Neural cell (in vitro differentiated cells): ENCODE data around the gene MCC.

ENCODE experiments used
- MXI1 ChIP-seq: fragments of 450-650 bp; conservative IDR thresholded peaks from 2 replicates; pipeline ENCODE4 v1.6.1; 2014; ENCODE audit warnings: antibody characterized with exemption, mild to moderate bottlenecking; ENCODE audit not compliant: poor library complexity, severe bottlenecking
- POLR2AphosphoS5 ChIP-seq: IDR thresholded peaks from 2 replicates; pipeline ENCODE4 v1.6.1; 2012
- SMC3 ChIP-seq: fragments of 450-650 bp; conservative IDR thresholded peaks from 2 replicates; pipeline ENCODE4 v1.6.1; 2014; ENCODE audit warnings: antibody characterized with exemption, mild to moderate bottlenecking, moderate library complexity; ENCODE audit not compliant: poor library complexity
- TAF1 ChIP-seq: IDR thresholded peaks from 2 replicates; pipeline ENCODE4 v1.6.1; 2012; ENCODE audit warnings: low read depth
- TF ChIP-seq, protein P1 (sequence below): fragments of 450-650 bp; IDR thresholded peaks from 2 replicates; pipeline ENCODE4 v1.5.1; 2014; ENCODE audit warnings: antibody characterized with exemption, mild to moderate bottlenecking, moderate library complexity; ENCODE audit not compliant: poor library complexity, severe bottlenecking
- TF ChIP-seq, protein P2 (sequence below): IDR thresholded peaks from 2 replicates; pipeline ENCODE4 v1.6.1; 2012; ENCODE audit warnings: borderline replicate concordance

- TF ChIP-seq POLR2AphosphoS5 (no peak), TAF1 (no peak), MXI1 (no peak), SMC3 (no peak)
- TF ChIP-seq, protein P1, sequence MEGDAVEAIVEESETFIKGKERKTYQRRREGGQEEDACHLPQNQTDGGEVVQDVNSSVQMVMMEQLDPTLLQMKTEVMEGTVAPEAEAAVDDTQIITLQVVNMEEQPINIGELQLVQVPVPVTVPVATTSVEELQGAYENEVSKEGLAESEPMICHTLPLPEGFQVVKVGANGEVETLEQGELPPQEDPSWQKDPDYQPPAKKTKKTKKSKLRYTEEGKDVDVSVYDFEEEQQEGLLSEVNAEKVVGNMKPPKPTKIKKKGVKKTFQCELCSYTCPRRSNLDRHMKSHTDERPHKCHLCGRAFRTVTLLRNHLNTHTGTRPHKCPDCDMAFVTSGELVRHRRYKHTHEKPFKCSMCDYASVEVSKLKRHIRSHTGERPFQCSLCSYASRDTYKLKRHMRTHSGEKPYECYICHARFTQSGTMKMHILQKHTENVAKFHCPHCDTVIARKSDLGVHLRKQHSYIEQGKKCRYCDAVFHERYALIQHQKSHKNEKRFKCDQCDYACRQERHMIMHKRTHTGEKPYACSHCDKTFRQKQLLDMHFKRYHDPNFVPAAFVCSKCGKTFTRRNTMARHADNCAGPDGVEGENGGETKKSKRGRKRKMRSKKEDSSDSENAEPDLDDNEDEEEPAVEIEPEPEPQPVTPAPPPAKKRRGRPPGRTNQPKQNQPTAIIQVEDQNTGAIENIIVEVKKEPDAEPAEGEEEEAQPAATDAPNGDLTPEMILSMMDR, result no peak
- TF ChIP-seq, protein P2, sequence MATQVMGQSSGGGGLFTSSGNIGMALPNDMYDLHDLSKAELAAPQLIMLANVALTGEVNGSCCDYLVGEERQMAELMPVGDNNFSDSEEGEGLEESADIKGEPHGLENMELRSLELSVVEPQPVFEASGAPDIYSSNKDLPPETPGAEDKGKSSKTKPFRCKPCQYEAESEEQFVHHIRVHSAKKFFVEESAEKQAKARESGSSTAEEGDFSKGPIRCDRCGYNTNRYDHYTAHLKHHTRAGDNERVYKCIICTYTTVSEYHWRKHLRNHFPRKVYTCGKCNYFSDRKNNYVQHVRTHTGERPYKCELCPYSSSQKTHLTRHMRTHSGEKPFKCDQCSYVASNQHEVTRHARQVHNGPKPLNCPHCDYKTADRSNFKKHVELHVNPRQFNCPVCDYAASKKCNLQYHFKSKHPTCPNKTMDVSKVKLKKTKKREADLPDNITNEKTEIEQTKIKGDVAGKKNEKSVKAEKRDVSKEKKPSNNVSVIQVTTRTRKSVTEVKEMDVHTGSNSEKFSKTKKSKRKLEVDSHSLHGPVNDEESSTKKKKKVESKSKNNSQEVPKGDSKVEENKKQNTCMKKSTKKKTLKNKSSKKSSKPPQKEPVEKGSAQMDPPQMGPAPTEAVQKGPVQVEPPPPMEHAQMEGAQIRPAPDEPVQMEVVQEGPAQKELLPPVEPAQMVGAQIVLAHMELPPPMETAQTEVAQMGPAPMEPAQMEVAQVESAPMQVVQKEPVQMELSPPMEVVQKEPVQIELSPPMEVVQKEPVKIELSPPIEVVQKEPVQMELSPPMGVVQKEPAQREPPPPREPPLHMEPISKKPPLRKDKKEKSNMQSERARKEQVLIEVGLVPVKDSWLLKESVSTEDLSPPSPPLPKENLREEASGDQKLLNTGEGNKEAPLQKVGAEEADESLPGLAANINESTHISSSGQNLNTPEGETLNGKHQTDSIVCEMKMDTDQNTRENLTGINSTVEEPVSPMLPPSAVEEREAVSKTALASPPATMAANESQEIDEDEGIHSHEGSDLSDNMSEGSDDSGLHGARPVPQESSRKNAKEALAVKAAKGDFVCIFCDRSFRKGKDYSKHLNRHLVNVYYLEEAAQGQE, result peak; percentile 95
Measured at GRCh38 chr5:113151641-113152379, 336.4 kb downstream of the MCC start.
